Fibroblast of lung (primary cell): ENCODE data around the gene PRKCA. TPM values are rescaled to one million over a fixed set of nuclear protein-coding genes. Genes with fewer than 3 reads are reported as not detected.
"Not testable (repeated sequence)": the region's sequence is repeated elsewhere in the genome, so short reads cannot be mapped to it uniquely, and the experiment has no call there.

Source experiments
- DNase-seq, 2 donors: peaks; one replicate each; pipeline versions ENCODE4 v3.0.0 to v3.0.0-alpha.2; 2010; ENCODE audit warnings: low read depth in 2 of 2
- H2AFZ ChIP-seq: 2 replicates; pipeline ENCODE4 v1.5.1; 2012; ENCODE audit warnings: low read length, control low read depth, inconsistent platforms
- H3K27ac ChIP-seq: 2 replicates; pipeline ENCODE4 v1.5.1; 2011; ENCODE audit warnings: low read length, control low read depth; ENCODE audit not compliant: insufficient read depth
- H3K27me3 ChIP-seq: 2 replicates; pipeline ENCODE4 v1.5.1; 2011; ENCODE audit warnings: mild to moderate bottlenecking, low read length; ENCODE audit not compliant: control insufficient read depth, insufficient read depth
- H3K36me3 ChIP-seq: 2 replicates; pipeline ENCODE4 v1.5.1; 2011; ENCODE audit warnings: low read length; ENCODE audit not compliant: control insufficient read depth, insufficient read depth
- H3K4me1 ChIP-seq: 2 replicates; pipeline ENCODE4 v1.5.1; 2011; ENCODE audit warnings: low read length; ENCODE audit not compliant: control insufficient read depth, insufficient read depth; ENCODE audit errors: extremely low read depth
- H3K4me2 ChIP-seq: 2 replicates; pipeline ENCODE4 v1.5.1; 2011; ENCODE audit warnings: low read length, control low read depth; ENCODE audit not compliant: insufficient read depth; ENCODE audit errors: extremely low read depth
- H3K4me3 ChIP-seq, 4 experiments: fragments of 200-600 bp in 1 of 4; sonication (generic) in 1 of 4; replicated peaks in 1 of 4; 2 replicates each; pipeline ENCODE4 v1.5.1; 2011 to 2016; ENCODE audit warnings: low read length in 4 of 4, low read depth in 3 of 4, mild to moderate bottlenecking in 3 of 4, control low read depth in 2 of 4, inconsistent platforms in 1 of 4, mixed read lengths in 1 of 4; ENCODE audit not compliant: insufficient read depth in 1 of 4; ENCODE audit errors: control extremely low read depth in 1 of 4
- H3K79me2 ChIP-seq: 2 replicates; pipeline ENCODE4 v1.5.1; 2012; ENCODE audit warnings: mild to moderate bottlenecking, low read length, inconsistent platforms; ENCODE audit not compliant: control insufficient read depth, insufficient read depth
- H3K9ac ChIP-seq: 2 replicates; pipeline ENCODE4 v1.5.1; 2011; ENCODE audit warnings: mild to moderate bottlenecking, low read length, control low read depth; ENCODE audit not compliant: insufficient read depth
- H3K9me3 ChIP-seq: 2 replicates; pipeline ENCODE4 v1.5.1; 2012; ENCODE audit warnings: low read depth, low read length; ENCODE audit not compliant: control insufficient read depth, insufficient read depth
- H4K20me1 ChIP-seq: 2 replicates; pipeline ENCODE4 v1.5.1; 2011; ENCODE audit warnings: low read length; ENCODE audit not compliant: control insufficient read depth, insufficient read depth; ENCODE audit errors: extremely low read depth
- EZH2 ChIP-seq: IDR thresholded peaks from 2 replicates; pipeline ENCODE4 v1.5.1; 2012; ENCODE audit warnings: low read length, control low read depth, mild to moderate bottlenecking; ENCODE audit errors: missing control alignments
- polyA plus RNA-seq, 2 donors: library from polyadenylated mRNA; depleted of rRNA in 1 of 2; stranded (reverse) in 1 of 2; unstranded in 1 of 2; fragments of >200 nt; gene quantifications; 2 replicates each; pipeline ENCODE4 v1.2.1, GENCODE V29; 2011 to 2012; ENCODE audit warnings: missing spikeins in 1 of 2
- total RNA-seq: library from RNA; depleted of rRNA; stranded (reverse); fragments of >200 nt; gene quantifications from 2 replicates; pipeline ENCODE4 v1.2.1, GENCODE V29; 2014
- TF ChIP-seq, protein P1 (sequence below), 2 donors: IDR thresholded peaks in 1 of 2; conservative IDR thresholded peaks in 1 of 2; 1 replicate in 1 of 2; 2 replicates in 1 of 2; pipeline ENCODE4 v1.5.1; 2011 to 2012; ENCODE audit warnings: low read length in 2 of 2, control low read depth in 1 of 2, inconsistent platforms in 1 of 2, low read depth in 1 of 2, mild to moderate bottlenecking in 1 of 2

PRKCA gene
- total and polyA plus RNA-seq, 2 donors (not counting 1 experiment from before 2014, with no cell fraction given) = 34.0 to 74.2 TPM

DNA sequence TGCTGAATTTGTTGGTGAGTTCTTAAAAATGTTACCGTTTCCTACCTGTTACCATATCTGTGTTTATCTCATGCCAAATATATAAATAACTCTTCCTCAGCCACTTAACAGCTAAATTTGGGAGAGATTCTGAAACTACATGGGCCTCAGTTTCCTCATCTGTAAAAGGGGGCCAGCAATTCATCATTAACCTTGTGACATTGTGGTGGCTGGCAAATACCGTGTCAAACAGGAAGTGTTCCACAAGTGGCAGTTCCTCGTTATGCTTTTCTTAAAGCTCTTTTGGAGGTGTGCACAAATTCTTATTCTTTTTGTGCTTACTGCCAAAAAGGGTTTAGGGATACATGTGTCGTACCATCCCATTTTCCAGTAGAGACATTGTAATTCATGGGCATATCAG lies 312.1 kb downstream of the PRKCA start:
- no peak for DNase-seq
- Histone ChIP-seq H3K27ac (no peak overlapping the region), H3K79me2 (peaks cover 4% of the 10 kb centered on the region), H3K36me3 (no peaks in the 10 kb centered on the region), H3K4me1 (peaks cover under 1% of the 10 kb centered on the region), H3K4me3 (no peak overlapping the region), H3K27me3 (no peaks in the 10 kb centered on the region), H3K9me3 (no peaks in the 10 kb centered on the region), H3K9ac (no peak overlapping the region), H2AFZ (no peak overlapping the region), H4K20me1 (no peaks in the 10 kb centered on the region), H3K4me2 (no peak overlapping the region)
- TF ChIP-seq, protein P1, sequence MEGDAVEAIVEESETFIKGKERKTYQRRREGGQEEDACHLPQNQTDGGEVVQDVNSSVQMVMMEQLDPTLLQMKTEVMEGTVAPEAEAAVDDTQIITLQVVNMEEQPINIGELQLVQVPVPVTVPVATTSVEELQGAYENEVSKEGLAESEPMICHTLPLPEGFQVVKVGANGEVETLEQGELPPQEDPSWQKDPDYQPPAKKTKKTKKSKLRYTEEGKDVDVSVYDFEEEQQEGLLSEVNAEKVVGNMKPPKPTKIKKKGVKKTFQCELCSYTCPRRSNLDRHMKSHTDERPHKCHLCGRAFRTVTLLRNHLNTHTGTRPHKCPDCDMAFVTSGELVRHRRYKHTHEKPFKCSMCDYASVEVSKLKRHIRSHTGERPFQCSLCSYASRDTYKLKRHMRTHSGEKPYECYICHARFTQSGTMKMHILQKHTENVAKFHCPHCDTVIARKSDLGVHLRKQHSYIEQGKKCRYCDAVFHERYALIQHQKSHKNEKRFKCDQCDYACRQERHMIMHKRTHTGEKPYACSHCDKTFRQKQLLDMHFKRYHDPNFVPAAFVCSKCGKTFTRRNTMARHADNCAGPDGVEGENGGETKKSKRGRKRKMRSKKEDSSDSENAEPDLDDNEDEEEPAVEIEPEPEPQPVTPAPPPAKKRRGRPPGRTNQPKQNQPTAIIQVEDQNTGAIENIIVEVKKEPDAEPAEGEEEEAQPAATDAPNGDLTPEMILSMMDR (conservative IDR thresholded peaks at IDR 0.05 in 1 of 2, IDR thresholded peaks at IDR 0.05 in 1 of 2; ENCODE audit: low read depth in 1 of 2, low read length in 2 of 2) = no peak
- TF ChIP-seq EZH2 = no peak

DNA sequence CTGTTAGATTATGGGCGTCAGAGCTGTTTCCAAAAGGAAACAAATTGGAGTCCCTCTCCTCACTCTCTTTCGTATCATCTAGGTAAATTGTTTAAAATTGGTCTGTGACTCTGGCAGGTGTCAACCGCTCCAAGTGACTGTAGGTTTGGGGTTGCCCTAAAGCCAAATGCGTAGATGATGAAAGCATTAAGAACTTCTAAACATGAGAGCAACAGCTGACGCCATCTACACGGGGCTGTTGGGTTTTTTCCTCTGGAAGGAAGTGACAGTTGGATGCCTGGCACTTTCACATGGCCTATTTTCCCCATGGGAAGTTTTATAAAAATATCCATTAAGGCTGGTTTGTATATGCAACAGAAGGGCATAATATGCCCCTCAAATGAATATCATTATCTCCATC lies 316.8 kb downstream of the PRKCA start:
- TF ChIP-seq, protein P1 (conservative IDR thresholded peaks at IDR 0.05 in 1 of 2, IDR thresholded peaks at IDR 0.05 in 1 of 2; ENCODE audit: low read depth in 1 of 2, low read length in 2 of 2) = no peak
- no peak for TF ChIP-seq EZH2
- no peak overlapping the region for H3K27ac ChIP-seq
- no peak overlapping the region for H3K4me2 ChIP-seq
- H2AFZ ChIP-seq = no peak overlapping the region
- H3K4me1 ChIP-seq = peaks cover 5% of the 10 kb centered on the region
- no peaks in the 10 kb centered on the region for H3K9me3 ChIP-seq
- H3K79me2 ChIP-seq = peaks cover 3% of the 10 kb centered on the region
- no peak overlapping the region for H3K9ac ChIP-seq
- H3K4me3 ChIP-seq = no peak overlapping the region
- no peaks in the 10 kb centered on the region for H4K20me1 ChIP-seq
- no peaks in the 10 kb centered on the region for H3K27me3 ChIP-seq
- DNase-seq = no peak
- no peaks in the 10 kb centered on the region for H3K36me3 ChIP-seq

DNA sequence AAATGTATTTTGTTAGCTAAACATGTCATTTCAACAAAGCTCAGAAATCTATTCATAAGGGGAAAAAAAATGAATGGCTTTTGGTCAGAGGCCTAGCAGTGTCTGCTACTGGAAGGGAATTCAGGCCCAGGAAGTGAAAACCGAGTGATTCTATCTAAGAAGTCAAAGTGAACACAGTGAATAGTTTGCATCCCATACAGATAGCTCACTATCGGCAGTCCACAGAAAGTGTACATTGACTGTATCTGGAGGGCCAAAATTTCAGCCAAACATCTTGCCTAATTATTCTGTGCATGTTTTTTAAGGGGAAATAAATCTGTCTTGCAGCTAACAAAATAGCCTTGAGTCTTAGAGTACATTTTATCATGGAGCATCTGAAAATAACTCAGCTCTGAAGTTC lies 318.1 kb downstream of the PRKCA start:
- H3K4me3 ChIP-seq = no peak overlapping the region
- TF ChIP-seq EZH2 = no peak
- TF ChIP-seq, protein P1 (conservative IDR thresholded peaks at IDR 0.05 in 1 of 2, IDR thresholded peaks at IDR 0.05 in 1 of 2; ENCODE audit: low read depth in 1 of 2, low read length in 2 of 2) = no peak
- H3K36me3 ChIP-seq = no peaks in the 10 kb centered on the region
- H3K9ac ChIP-seq = no peak overlapping the region
- no peaks in the 10 kb centered on the region for H3K9me3 ChIP-seq
- peak in 1 of 2 donors; percentile 27 for DNase-seq
- H3K4me1 ChIP-seq = peaks cover 5% of the 10 kb centered on the region
- no peak overlapping the region for H3K27ac ChIP-seq
- H3K4me2 ChIP-seq = no peak overlapping the region
- no peak overlapping the region for H2AFZ ChIP-seq
- no peaks in the 10 kb centered on the region for H4K20me1 ChIP-seq
- no peaks in the 10 kb centered on the region for H3K27me3 ChIP-seq
- peaks cover 2% of the 10 kb centered on the region for H3K79me2 ChIP-seq

DNA sequence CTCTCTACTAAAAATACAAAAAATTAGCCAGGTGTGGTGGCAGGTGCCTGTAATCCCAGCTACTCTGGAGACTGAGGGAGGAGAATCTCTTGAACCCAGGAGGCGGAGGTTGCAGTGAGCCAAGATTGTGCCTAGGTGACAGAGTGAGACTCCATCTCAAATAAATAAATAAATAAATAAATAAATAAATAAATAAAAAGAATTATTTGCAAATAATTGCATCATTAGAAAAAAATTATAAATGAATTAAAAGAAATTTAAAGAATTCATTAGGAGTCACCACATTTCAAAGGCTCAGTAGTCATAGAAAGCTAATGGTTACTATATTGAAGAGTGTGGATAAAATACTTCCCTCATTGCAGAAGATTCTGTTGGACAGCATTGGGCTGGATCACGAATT lies 322.2 kb downstream of the PRKCA start:
- not testable (repeated sequence) for DNase-seq, H3K4me2 ChIP-seq, H2AFZ ChIP-seq, H3K4me1 ChIP-seq, H3K9ac ChIP-seq, H3K27ac ChIP-seq, H3K27me3 ChIP-seq, H3K9me3 ChIP-seq, H3K36me3 ChIP-seq, H4K20me1 ChIP-seq, H3K4me3 ChIP-seq, H3K79me2 ChIP-seq
